GM10266 (cell line): ENCODE measurements around the gene CHKA.

Source experiments
- DNase-seq: peaks from one replicate; pipeline ENCODE4 v3.0.0; 2012; ENCODE audit errors: extremely low spot score
- TF ChIP-seq, protein P1 (sequence below): IDR thresholded peaks from 2 replicates; pipeline ENCODE4 v1.5.1; 2012; ENCODE audit warnings: mild to moderate bottlenecking, low read depth; ENCODE audit not compliant: control insufficient read depth, insufficient read depth; ENCODE audit errors: missing control alignments

Gene CHKA

GRCh38 chr11:68027667-68028066 is 93.5 kb downstream of the CHKA start:
- TF ChIP-seq, protein P1, sequence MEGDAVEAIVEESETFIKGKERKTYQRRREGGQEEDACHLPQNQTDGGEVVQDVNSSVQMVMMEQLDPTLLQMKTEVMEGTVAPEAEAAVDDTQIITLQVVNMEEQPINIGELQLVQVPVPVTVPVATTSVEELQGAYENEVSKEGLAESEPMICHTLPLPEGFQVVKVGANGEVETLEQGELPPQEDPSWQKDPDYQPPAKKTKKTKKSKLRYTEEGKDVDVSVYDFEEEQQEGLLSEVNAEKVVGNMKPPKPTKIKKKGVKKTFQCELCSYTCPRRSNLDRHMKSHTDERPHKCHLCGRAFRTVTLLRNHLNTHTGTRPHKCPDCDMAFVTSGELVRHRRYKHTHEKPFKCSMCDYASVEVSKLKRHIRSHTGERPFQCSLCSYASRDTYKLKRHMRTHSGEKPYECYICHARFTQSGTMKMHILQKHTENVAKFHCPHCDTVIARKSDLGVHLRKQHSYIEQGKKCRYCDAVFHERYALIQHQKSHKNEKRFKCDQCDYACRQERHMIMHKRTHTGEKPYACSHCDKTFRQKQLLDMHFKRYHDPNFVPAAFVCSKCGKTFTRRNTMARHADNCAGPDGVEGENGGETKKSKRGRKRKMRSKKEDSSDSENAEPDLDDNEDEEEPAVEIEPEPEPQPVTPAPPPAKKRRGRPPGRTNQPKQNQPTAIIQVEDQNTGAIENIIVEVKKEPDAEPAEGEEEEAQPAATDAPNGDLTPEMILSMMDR: no peak
- no peak for DNase-seq

DNA sequence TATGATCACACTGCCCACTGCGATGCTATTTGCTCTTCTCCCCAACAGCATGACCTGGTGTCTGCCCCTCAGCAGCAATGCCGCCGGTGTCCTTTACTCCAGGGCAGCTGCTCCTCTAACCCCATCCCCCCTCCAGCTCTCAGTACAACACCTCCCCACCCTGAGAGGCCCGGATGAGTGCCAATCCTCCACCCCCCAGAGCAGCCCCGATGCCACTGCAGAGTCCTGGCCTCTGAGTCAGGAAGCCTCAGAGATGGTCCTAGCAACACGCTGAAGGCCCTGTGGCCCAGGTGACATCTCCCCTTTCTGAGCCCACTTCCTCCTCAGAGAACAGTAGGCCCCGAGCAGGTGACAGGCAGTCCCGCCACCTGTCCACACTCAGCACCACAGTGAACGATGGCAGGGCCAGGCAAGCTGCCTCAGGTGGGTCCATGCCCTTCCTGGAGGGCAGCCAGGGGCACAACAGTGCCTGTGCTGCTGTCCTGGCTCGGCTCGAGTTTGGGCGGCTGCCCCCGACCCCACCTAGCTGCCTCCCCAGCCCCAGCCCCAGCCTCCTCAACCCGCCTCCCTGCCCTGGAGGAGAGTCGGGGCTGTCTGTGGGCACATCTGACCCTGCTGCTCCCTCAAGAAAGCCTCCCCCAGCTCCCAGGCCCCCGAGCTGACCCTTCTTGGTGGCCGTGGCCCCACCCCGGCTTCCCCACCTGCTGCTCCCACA is 94.6 kb downstream of the CHKA start:
- TF ChIP-seq, protein P1: no peak
- no peak for DNase-seq

DNA sequence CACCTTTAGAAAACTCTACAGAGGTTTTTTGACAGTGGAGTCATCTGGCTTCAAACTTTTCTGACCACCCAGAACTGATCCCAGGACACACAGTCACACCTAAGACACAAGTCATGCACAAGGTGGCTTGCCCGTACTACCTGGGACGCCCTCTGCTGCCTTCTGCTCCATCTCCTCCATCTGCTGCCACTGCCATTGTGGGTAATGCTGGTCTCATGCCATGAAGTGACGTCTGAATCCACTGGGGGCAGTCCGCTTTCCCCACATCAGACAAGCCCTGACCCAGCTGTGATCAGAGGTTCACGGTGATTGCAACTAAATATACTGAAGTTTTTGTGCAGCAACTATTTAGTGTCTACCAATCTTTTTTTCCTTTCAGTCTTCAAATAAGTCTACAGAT is 96.1 kb downstream of the CHKA start:
- DNase-seq: no peak
- TF ChIP-seq, protein P1: no peak

DNA sequence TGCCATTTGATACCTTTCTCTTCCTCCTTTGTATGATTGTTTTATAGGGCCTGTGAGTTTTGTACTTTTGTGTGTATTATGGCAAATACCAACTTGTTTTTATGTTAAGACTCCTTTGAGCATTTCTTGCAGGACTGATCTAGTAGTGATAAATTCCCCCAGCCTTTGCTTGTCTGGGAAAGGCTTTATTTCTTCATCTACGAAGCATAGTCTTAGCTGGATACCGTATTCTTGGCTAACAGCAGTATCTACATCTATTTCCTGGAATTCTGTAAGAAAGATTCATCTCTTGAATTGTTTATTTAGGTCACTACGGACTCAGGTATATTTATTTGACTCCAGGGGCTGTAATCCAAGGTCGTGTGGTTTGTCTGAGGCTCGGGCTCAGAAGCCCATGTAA is 96.7 kb downstream of the CHKA start:
- DNase-seq: no peak
- TF ChIP-seq, protein P1: no peak

- TF ChIP-seq, protein P1: no peak
- no peak for DNase-seq
Observed at GRCh38 chr11:68022531-68022930, 98.7 kb downstream of the CHKA start.

DNA sequence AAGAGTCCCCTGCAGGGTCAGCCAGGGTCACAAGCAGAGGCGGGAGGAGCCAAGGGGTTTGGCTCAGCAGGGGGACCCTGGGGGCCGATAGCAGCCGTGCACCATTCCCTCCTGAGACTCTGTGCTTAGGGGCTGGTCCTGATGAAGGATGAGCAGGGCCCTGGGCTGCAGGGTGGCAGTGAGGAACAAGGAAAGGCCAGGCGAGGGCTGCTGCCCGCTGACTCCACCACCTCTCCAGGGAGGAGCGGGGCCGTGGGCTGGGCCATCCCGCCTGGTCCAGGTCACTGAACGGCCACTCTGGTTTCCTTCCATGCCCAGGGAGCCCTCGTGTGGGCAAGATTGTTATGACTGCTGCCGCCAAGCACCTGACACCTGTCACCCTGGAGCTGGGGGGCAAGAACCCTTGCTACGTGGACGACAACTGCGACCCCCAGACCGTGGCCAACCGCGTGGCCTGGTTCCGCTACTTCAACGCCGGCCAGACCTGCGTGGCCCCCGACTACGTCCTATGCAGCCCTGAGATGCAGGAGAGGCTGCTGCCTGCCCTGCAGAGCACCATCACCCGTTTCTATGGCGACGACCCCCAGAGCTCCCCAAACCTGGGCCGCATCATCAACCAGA is 99.9 kb downstream of the CHKA start:
- no peak for DNase-seq
- TF ChIP-seq, protein P1: peak; percentile 37

- no peak for DNase-seq
- TF ChIP-seq, protein P1: no peak
Observed at GRCh38 chr11:68020575-68020974, 100.6 kb downstream of the CHKA start.
